Neural crest cell (in vitro differentiated cells): ENCODE results near the gene GH1. TPM values are rescaled to one million over a fixed set of nuclear protein-coding genes. Genes with fewer than 3 reads are reported as not detected.
"Not testable (repeated sequence)": the region's sequence is repeated elsewhere in the genome, so short reads cannot be mapped to it uniquely, and the experiment has no call there.

Experiments used
- DNase-seq: peaks from one replicate; pipeline ENCODE4 v3.0.0; 2021; ENCODE audit warnings: low read depth, mixed read lengths, low spot score
- H3K27ac Mint-ChIP-seq: one replicate; pipeline ENCODE4 v1.8.0; 2021; ENCODE audit warnings: mild to moderate bottlenecking, mixed read lengths; ENCODE audit not compliant: unreplicated experiment
- H3K27me3 Mint-ChIP-seq: 2 replicates; pipeline ENCODE4 v1.8.0; 2021; ENCODE audit warnings: low read depth, mild to moderate bottlenecking, mixed read lengths
- H3K36me3 Mint-ChIP-seq: 2 replicates; pipeline ENCODE4 v1.8.0; 2021; ENCODE audit warnings: low read depth, mild to moderate bottlenecking, mixed read lengths
- H3K4me1 Mint-ChIP-seq: 2 replicates; pipeline ENCODE4 v1.8.0; 2021; ENCODE audit warnings: mixed read lengths
- H3K4me3 Mint-ChIP-seq: one replicate; pipeline ENCODE4 v1.8.0; 2021; ENCODE audit warnings: mild to moderate bottlenecking, mixed read lengths
- H3K9me3 Mint-ChIP-seq: 2 replicates; pipeline ENCODE4 v1.8.0; 2021; ENCODE audit warnings: mixed read lengths
- CTCF ChIP-seq: fragments of 200-600 bp; sonication (generic); conservative IDR thresholded peaks from 2 replicates; pipeline ENCODE4 v1.5.0; 2021; ENCODE audit warnings: antibody characterized with exemption, mild to moderate bottlenecking
- total RNA-seq: library from RNA; stranded (reverse); gene quantifications from 2 replicates; pipeline ENCODE4 v1.2.1, GENCODE V29; 2021

Gene GH1
- total RNA-seq, 1 donor from 2014 or later = not detected

- H3K36me3 Mint-ChIP-seq, H3K27ac Mint-ChIP-seq: not testable (repeated sequence)
- peak; percentile 32 for DNase-seq
Measured at GRCh38 chr17:63889026-63889848, 29.4 kb downstream of the GH1 start.

GRCh38 chr17:63885119-63885518 is 33.5 kb downstream of the GH1 start:
- H3K27ac Mint-ChIP-seq, H3K4me1 Mint-ChIP-seq, DNase-seq, H3K36me3 Mint-ChIP-seq, H3K4me3 Mint-ChIP-seq, H3K9me3 Mint-ChIP-seq, H3K27me3 Mint-ChIP-seq: not testable (repeated sequence)

More at GRCh38 chr17:63889026-63889848, 29.4 kb downstream of the GH1 start:
- not testable (repeated sequence) for H3K4me3 Mint-ChIP-seq, H3K9me3 Mint-ChIP-seq, H3K27me3 Mint-ChIP-seq, H3K4me1 Mint-ChIP-seq
- peak; percentile 60 for TF ChIP-seq CTCF

GRCh38 chr17:63882626-63883126 is 36.0 kb downstream of the GH1 start:
- peaks cover 13% of the 10 kb centered on the region for H3K27me3 Mint-ChIP-seq
- not testable (repeated sequence) for H3K4me1 Mint-ChIP-seq, H3K9me3 Mint-ChIP-seq, DNase-seq, H3K36me3 Mint-ChIP-seq, H3K27ac Mint-ChIP-seq, H3K4me3 Mint-ChIP-seq

GRCh38 chr17:63881935-63882601 is 36.6 kb downstream of the GH1 start, which contains the start of gene GH2:
GH2 (minus strand) TSS chr17:63881944; CDS start chr17:63881801, 143 bp downstream.
- no peaks in the 10 kb centered on the region for H3K36me3 Mint-ChIP-seq
- H3K27me3 Mint-ChIP-seq = peaks cover 13% of the 10 kb centered on the region
- H3K9me3 Mint-ChIP-seq = no peaks in the 10 kb centered on the region
- TF ChIP-seq CTCF = peak; percentile 62
- DNase-seq = peak; percentile 69
- H3K27ac Mint-ChIP-seq = no peak within 1 kb of the TSS
- H3K4me3 Mint-ChIP-seq = no peak within 1 kb of the TSS
- peaks cover 2% of the 10 kb centered on the region for H3K4me1 Mint-ChIP-seq

GRCh38 chr17:63881337-63881736 is 37.3 kb downstream of the GH1 start:
- H3K9me3 Mint-ChIP-seq, H3K36me3 Mint-ChIP-seq, DNase-seq, H3K27ac Mint-ChIP-seq, H3K4me1 Mint-ChIP-seq, H3K4me3 Mint-ChIP-seq: not testable (repeated sequence)
- H3K27me3 Mint-ChIP-seq = peaks cover 13% of the 10 kb centered on the region

- H3K27me3 Mint-ChIP-seq = peaks cover 13% of the 10 kb centered on the region
- H3K9me3 Mint-ChIP-seq = no peaks in the 10 kb centered on the region
- H3K4me1 Mint-ChIP-seq = no peaks in the 10 kb centered on the region
- H3K27ac Mint-ChIP-seq = no peak overlapping the region
- H3K36me3 Mint-ChIP-seq = no peaks in the 10 kb centered on the region
- no peak for DNase-seq
- no peak overlapping the region for H3K4me3 Mint-ChIP-seq
- TF ChIP-seq CTCF = no peak
Measured at GRCh38 chr17:63880706-63881105, 37.9 kb downstream of the GH1 start.

GRCh38 chr17:63878413-63878812 is 40.2 kb downstream of the GH1 start:
- not testable (repeated sequence) for H3K27ac Mint-ChIP-seq, H3K4me3 Mint-ChIP-seq, DNase-seq, H3K9me3 Mint-ChIP-seq, H3K36me3 Mint-ChIP-seq, H3K4me1 Mint-ChIP-seq
- peaks cover 13% of the 10 kb centered on the region for H3K27me3 Mint-ChIP-seq

GRCh38 chr17:63874693-63875092 is 43.9 kb downstream of the GH1 start:
- DNase-seq, H3K4me1 Mint-ChIP-seq, H3K27ac Mint-ChIP-seq, H3K4me3 Mint-ChIP-seq, H3K36me3 Mint-ChIP-seq, H3K9me3 Mint-ChIP-seq: not testable (repeated sequence)
- H3K27me3 Mint-ChIP-seq = peaks cover 13% of the 10 kb centered on the region

GRCh38 chr17:63874061-63874626 is 44.5 kb downstream of the GH1 start:
- DNase-seq, H3K36me3 Mint-ChIP-seq, H3K4me3 Mint-ChIP-seq, H3K4me1 Mint-ChIP-seq, H3K27me3 Mint-ChIP-seq, H3K27ac Mint-ChIP-seq, H3K9me3 Mint-ChIP-seq: not testable (repeated sequence)

- not testable (repeated sequence) for H3K27me3 Mint-ChIP-seq, H3K36me3 Mint-ChIP-seq, H3K27ac Mint-ChIP-seq, H3K9me3 Mint-ChIP-seq, H3K4me1 Mint-ChIP-seq, H3K4me3 Mint-ChIP-seq, DNase-seq
Measured at GRCh38 chr17:63873577-63873976, 45.1 kb downstream of the GH1 start, which contains the start of gene CSH2. CSH2 (minus strand) TSS chr17:63873677; CDS start chr17:63873614, 63 bp downstream.
